ENCODE data around the gene ADAMTS7.
"Not testable (repeated sequence)": the region's sequence is repeated elsewhere in the genome, so short reads cannot be mapped to it uniquely, and the experiment has no call there.

DNA sequence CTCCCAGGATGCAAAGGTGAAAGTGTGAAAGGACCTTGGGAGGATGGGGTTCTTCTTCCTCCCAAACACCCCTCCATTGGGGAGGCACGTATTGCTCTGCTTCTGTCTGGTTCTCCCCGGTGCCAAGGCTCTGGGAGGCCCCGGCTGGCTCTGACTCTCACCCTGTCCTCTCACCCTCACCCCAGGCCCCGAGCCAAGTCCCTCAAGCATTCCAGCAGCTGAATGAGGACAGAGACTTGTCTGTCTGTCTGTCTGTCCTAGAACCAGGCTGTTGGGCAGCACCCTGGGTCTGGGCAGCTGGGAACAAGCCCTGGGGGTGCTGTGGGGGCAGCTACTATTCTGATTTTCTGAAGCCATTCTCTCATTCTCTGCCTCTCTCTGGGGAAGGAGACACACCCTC, 29.9 kb downstream of the ADAMTS7 start:
- TF ChIP-seq POLR2A (IDR thresholded peaks at IDR 0.05; ENCODE audit: low read depth, low read length); RFX5 (IDR thresholded peaks at IDR 0.05; ENCODE audit: low read depth, low read length); MAZ (IDR thresholded peaks at IDR 0.05; ENCODE audit: borderline replicate concordance, low read depth, low read length); RAD21 (IDR thresholded peaks at IDR 0.05; ENCODE audit: low read length); CEBPB (IDR thresholded peaks at IDR 0.05; ENCODE audit: low read depth, low read length); FOS (IDR thresholded peaks at IDR 0.05; ENCODE audit: low read depth, low read length); RCOR1 (IDR thresholded peaks at IDR 0.05; ENCODE audit: insufficient replicate concordance, low read length); NFE2L2 (IDR thresholded peaks at IDR 0.05; ENCODE audit: low read depth, low read length); MXI1 (IDR thresholded peaks at IDR 0.05; ENCODE audit: borderline replicate concordance, low read depth, low read length); CHD1 (IDR thresholded peaks at IDR 0.05; ENCODE audit: low read depth, low read length); SMC3 (IDR thresholded peaks at IDR 0.05; ENCODE audit: low read depth, low read length): not testable (repeated sequence)
- TF ChIP-seq, protein P1, sequence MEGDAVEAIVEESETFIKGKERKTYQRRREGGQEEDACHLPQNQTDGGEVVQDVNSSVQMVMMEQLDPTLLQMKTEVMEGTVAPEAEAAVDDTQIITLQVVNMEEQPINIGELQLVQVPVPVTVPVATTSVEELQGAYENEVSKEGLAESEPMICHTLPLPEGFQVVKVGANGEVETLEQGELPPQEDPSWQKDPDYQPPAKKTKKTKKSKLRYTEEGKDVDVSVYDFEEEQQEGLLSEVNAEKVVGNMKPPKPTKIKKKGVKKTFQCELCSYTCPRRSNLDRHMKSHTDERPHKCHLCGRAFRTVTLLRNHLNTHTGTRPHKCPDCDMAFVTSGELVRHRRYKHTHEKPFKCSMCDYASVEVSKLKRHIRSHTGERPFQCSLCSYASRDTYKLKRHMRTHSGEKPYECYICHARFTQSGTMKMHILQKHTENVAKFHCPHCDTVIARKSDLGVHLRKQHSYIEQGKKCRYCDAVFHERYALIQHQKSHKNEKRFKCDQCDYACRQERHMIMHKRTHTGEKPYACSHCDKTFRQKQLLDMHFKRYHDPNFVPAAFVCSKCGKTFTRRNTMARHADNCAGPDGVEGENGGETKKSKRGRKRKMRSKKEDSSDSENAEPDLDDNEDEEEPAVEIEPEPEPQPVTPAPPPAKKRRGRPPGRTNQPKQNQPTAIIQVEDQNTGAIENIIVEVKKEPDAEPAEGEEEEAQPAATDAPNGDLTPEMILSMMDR (conservative IDR thresholded peaks at IDR 0.05; ENCODE audit: low read depth, low read length) = not testable (repeated sequence)
- TF ChIP-seq, protein P2, sequence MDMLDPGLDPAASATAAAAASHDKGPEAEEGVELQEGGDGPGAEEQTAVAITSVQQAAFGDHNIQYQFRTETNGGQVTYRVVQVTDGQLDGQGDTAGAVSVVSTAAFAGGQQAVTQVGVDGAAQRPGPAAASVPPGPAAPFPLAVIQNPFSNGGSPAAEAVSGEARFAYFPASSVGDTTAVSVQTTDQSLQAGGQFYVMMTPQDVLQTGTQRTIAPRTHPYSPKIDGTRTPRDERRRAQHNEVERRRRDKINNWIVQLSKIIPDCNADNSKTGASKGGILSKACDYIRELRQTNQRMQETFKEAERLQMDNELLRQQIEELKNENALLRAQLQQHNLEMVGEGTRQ (IDR thresholded peaks at IDR 0.05; ENCODE audit: low read depth, low read length) = not testable (repeated sequence)
- TF ChIP-seq, protein P3, sequence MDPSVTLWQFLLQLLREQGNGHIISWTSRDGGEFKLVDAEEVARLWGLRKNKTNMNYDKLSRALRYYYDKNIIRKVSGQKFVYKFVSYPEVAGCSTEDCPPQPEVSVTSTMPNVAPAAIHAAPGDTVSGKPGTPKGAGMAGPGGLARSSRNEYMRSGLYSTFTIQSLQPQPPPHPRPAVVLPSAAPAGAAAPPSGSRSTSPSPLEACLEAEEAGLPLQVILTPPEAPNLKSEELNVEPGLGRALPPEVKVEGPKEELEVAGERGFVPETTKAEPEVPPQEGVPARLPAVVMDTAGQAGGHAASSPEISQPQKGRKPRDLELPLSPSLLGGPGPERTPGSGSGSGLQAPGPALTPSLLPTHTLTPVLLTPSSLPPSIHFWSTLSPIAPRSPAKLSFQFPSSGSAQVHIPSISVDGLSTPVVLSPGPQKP (IDR thresholded peaks at IDR 0.05; ENCODE audit: borderline replicate concordance, low read depth, low read length) = not testable (repeated sequence)

Measured in IMR-90 (cell line).